Upper lobe of left lung (tissue), 6 donors: Measurements from ENCODE around the gene IRF2BP1. TPM values are rescaled to one million over a fixed set of nuclear protein-coding genes. Genes with fewer than 3 reads are reported as not detected.

Experiments
- ATAC-seq, 2 donors: fragments of 200-7000 bp; cut with Tn5 transposase; one replicate each; pipeline ENCODE4 v1.9.1; 2022; ENCODE audit warnings: mild to moderate bottlenecking in 2 of 2, moderate library complexity in 2 of 2; ENCODE audit not compliant: low FRiP score in 2 of 2
- DNase-seq, 2 donors: peaks; one replicate each; pipeline ENCODE4 v3.0.0-alpha.2; 2019 to 2020
- H3K27ac ChIP-seq, 4 donors: fragments of 200-600 bp; sonication (generic); one replicate each; pipeline ENCODE4 v1.5.1; 2016 to 2019
- H3K27me3 ChIP-seq, 4 donors: fragments of 200-600 bp; sonication (generic); one replicate each; pipeline ENCODE4 v1.5.1; 2017 to 2019
- H3K36me3 ChIP-seq, 4 donors: fragments of 200-600 bp; sonication (generic); one replicate each; pipeline ENCODE4 v1.5.1; 2016 to 2019
- H3K4me1 ChIP-seq, 4 donors: fragments of 200-600 bp; sonication (generic); one replicate each; pipeline ENCODE4 v1.5.1; 2018 to 2019
- H3K4me3 ChIP-seq, 4 donors: fragments of 200-600 bp; sonication (generic); one replicate each; pipeline ENCODE4 v1.5.1; 2017 to 2019; ENCODE audit warnings: mild to moderate bottlenecking in 2 of 4, moderate library complexity in 1 of 4
- H3K9me3 ChIP-seq, 4 donors: fragments of 200-600 bp; sonication (generic); one replicate each; pipeline ENCODE4 v1.5.1; 2018 to 2019
- CTCF ChIP-seq, 6 experiments: fragments of 450-650 bp in 4 of 6; fragments of 200-600 bp in 2 of 6; sonication (generic) in 2 of 6; IDR thresholded peaks; one replicate each; pipeline ENCODE4 v1.5.1; 2016 to 2019; ENCODE audit warnings: antibody characterized with exemption in 6 of 6
- EP300 ChIP-seq, 4 donors: sonication (generic); formaldehyde crosslinking; IDR thresholded peaks; one replicate each; pipeline ENCODE4 v1.5.1; 2017; ENCODE audit warnings: antibody characterized with exemption in 4 of 4, control low read depth in 2 of 4
- POLR2A ChIP-seq, 4 donors: fragments of 450-650 bp; IDR thresholded peaks; one replicate each; pipeline ENCODE4 v1.5.1; 2016 to 2017; ENCODE audit warnings: antibody characterized with exemption in 4 of 4, mild to moderate bottlenecking in 2 of 4
- POLR2AphosphoS5 ChIP-seq, 2 donors: sonication (generic); formaldehyde crosslinking; IDR thresholded peaks; one replicate each; pipeline ENCODE4 v1.5.1; 2017; ENCODE audit warnings: antibody characterized with exemption in 2 of 2
- WGBS, 2 donors: methylation state at CpG; one replicate each; pipeline ENCODE4 v1.1.5; 2017 to 2018; 5-methylcytosine and 5-hydroxymethylcytosine counted together
- total RNA-seq, 6 donors: library from RNA; depleted of rRNA in 4 of 6; stranded (reverse); fragments of >200 nt in 4 of 6; gene quantifications; one replicate each; pipeline versions ENCODE4 v1.1.0 to v1.2.1, GENCODE V29; 2016 to 2021
- donor health status: DM: no; HTN: no; CAD: no; lungs with moderate emphysema.
- donor health status: DM: no; HTN: yes; CAD: no; lungs with severe emphysema.

IRF2BP1 gene
- total RNA-seq, 6 donors from 2014 or later: 23.2 to 36.5 (median 30.5) TPM

GRCh38 chr19:45862564-45863334, 23.2 kb downstream of the IRF2BP1 start, which contains the start of gene SYMPK:
Gene SYMPK, minus strand, starts transcription at chr19:45863147. Its CDS starts 8,652 bp downstream, at chr19:45854495.
- 0% methylated on average over 62 to 65 of the region's 65 CpGs for WGBS, 2 donors
- peak within 1 kb of the TSS; percentile 78 to 89 (median 82) for H3K4me3 ChIP-seq
- H3K27me3 ChIP-seq: peaks cover 0 to 11% (median 5%) of the 10 kb centered on the region in 4 donors
- H3K27ac ChIP-seq: peak within 1 kb of the TSS; percentile 89 to 94 (median 90)
- ATAC-seq: peak; percentile 98 to 100
- H3K36me3 ChIP-seq: peaks cover 0 to 19% (median 8%) of the 10 kb centered on the region in 4 donors
- peaks cover 17 to 33% (median 27%) of the 10 kb centered on the region in 4 donors for H3K4me1 ChIP-seq
- H3K9me3 ChIP-seq: no peaks in the 10 kb centered on the region
- TF ChIP-seq POLR2A (IDR thresholded peaks at IDR 0.05): peak in 2 of 4 donors; percentile 28 to 83
- TF ChIP-seq EP300 (IDR thresholded peaks at IDR 0.05): no peak
- peak; percentile 92 to 94 for TF ChIP-seq POLR2AphosphoS5 (IDR thresholded peaks at IDR 0.05)
- no peak for TF ChIP-seq CTCF (IDR thresholded peaks at IDR 0.05)
- DNase-seq: peak; percentile 99

- H3K4me1 ChIP-seq: peaks cover 17 to 33% (median 27%) of the 10 kb centered on the region in 4 donors
- H3K9me3 ChIP-seq: no peaks in the 10 kb centered on the region
- peak overlapping the region; percentile 78 to 89 (median 82) for H3K4me3 ChIP-seq
- H3K27ac ChIP-seq: peak overlapping the region; percentile 89 to 94 (median 90)
- 0% methylated on average over 11 of the region's 11 CpGs for WGBS, 2 donors
- peaks cover 0 to 11% (median 5%) of the 10 kb centered on the region in 4 donors for H3K27me3 ChIP-seq
- no peak for ATAC-seq
- no peak for DNase-seq
- H3K36me3 ChIP-seq: peaks cover 0 to 19% (median 8%) of the 10 kb centered on the region in 4 donors
- TF ChIP-seq EP300 (IDR thresholded peaks at IDR 0.05) (no peak), CTCF (IDR thresholded peaks at IDR 0.05) (no peak), POLR2AphosphoS5 (IDR thresholded peaks at IDR 0.05) (no peak), POLR2A (IDR thresholded peaks at IDR 0.05) (no peak)
Observed at GRCh38 chr19:45862271-45862563, 23.7 kb downstream of the IRF2BP1 start.

- WGBS, 2 donors: 89 to 91% methylated on average over 15 of the region's 15 CpGs
- ATAC-seq: no peak
- no peak overlapping the region for H3K27ac ChIP-seq
Observed at GRCh38 chr19:45860359-45861259, 25.3 kb downstream of the IRF2BP1 start.

More at GRCh38 chr19:45860359-45861259, 25.3 kb downstream of the IRF2BP1 start:
- H3K4me1 ChIP-seq: peaks cover 17 to 33% (median 27%) of the 10 kb centered on the region in 4 donors
- peaks cover 0 to 27% (median 13%) of the 10 kb centered on the region in 4 donors for H3K36me3 ChIP-seq
- no peak for TF ChIP-seq POLR2A (IDR thresholded peaks at IDR 0.05)
- no peak for TF ChIP-seq CTCF (IDR thresholded peaks at IDR 0.05)
- TF ChIP-seq POLR2AphosphoS5 (IDR thresholded peaks at IDR 0.05): no peak
- no peak for TF ChIP-seq EP300 (IDR thresholded peaks at IDR 0.05)
- H3K4me3 ChIP-seq: no peak overlapping the region
- no peaks in the 10 kb centered on the region for H3K9me3 ChIP-seq
- DNase-seq: no peak
- H3K27me3 ChIP-seq: peaks cover 0 to 11% (median 5%) of the 10 kb centered on the region in 4 donors
